HT1080 (cell line): ENCODE measurements around the gene CYP2C18. TPM values are rescaled to one million over a fixed set of nuclear protein-coding genes. Genes with fewer than 3 reads are reported as not detected.
"Not testable (repeated sequence)": the region's sequence is repeated elsewhere in the genome, so short reads cannot be mapped to it uniquely, and the experiment has no call there.

Source experiments
- DNase-seq: peaks from one replicate; pipeline ENCODE4 v3.0.0-alpha.2; 2015; ENCODE audit warnings: low read depth
- total RNA-seq: library from RNA; depleted of rRNA; stranded (reverse); fragments of >200 nt; shearing (Covaris generic); gene quantifications from 2 replicates; pipeline ENCODE4 v1.2.3, GENCODE V29; 2014; rRNA removed

CYP2C18 gene
- total RNA-seq, 1 experiment from 2014 or later = 0.05 TPM

GRCh38 chr10:94738588-94738987 is 55.1 kb downstream of the CYP2C18 start:
- DNase-seq = no peak

- no peak for DNase-seq
Observed at GRCh38 chr10:94747137-94747536, 63.6 kb downstream of the CYP2C18 start.

- no peak for DNase-seq
Observed at GRCh38 chr10:94747838-94748237, 64.3 kb downstream of the CYP2C18 start.

- no peak for DNase-seq
Observed at GRCh38 chr10:94757916-94758315, 74.4 kb downstream of the CYP2C18 start.

GRCh38 chr10:94760586-94761178 is 77.2 kb downstream of the CYP2C18 start:
- no peak for DNase-seq

GRCh38 chr10:94762393-94762792 is 78.9 kb downstream of the CYP2C18 start, which contains the start of gene CYP2C19:
TSS of gene CYP2C19 (plus strand) at chr10:94762681. CDS start at chr10:94762706, 25 bp downstream.
- DNase-seq = no peak

GRCh38 chr10:94775425-94775824 is 91.9 kb downstream of the CYP2C18 start:
- DNase-seq = not testable (repeated sequence)

- no peak for DNase-seq
Observed at GRCh38 chr10:94777886-94778458, 94.4 kb downstream of the CYP2C18 start.

GRCh38 chr10:94780844-94781243 is 97.3 kb downstream of the CYP2C18 start:
- DNase-seq = no peak

GRCh38 chr10:94784256-94784655 is 100.7 kb downstream of the CYP2C18 start:
- no peak for DNase-seq

- DNase-seq = peak; percentile 55
Observed at GRCh38 chr10:94785211-94785610, 101.7 kb downstream of the CYP2C18 start.

Other genes with a start within 250 kb of the CYP2C18 start
- 92.2 and 108 TPM in 2 replicates for gene HELLS, start 137.9 kb upstream of the CYP2C18 start, total RNA-seq
- not detected in 2 replicates for gene CYP2C19, start 79.0 kb downstream of the CYP2C18 start, total RNA-seq